GM21576 (cell line): Measurements from ENCODE around the gene BTBD16.

Experiments used
- ATAC-seq: cut with Tn5 transposase; IDR thresholded peaks from one replicate; pipeline ENCODE4 v1.9.1; 2021; ENCODE audit warnings: mild to moderate bottlenecking, moderate library complexity; ENCODE audit not compliant: unreplicated experiment

BTBD16 gene

DNA sequence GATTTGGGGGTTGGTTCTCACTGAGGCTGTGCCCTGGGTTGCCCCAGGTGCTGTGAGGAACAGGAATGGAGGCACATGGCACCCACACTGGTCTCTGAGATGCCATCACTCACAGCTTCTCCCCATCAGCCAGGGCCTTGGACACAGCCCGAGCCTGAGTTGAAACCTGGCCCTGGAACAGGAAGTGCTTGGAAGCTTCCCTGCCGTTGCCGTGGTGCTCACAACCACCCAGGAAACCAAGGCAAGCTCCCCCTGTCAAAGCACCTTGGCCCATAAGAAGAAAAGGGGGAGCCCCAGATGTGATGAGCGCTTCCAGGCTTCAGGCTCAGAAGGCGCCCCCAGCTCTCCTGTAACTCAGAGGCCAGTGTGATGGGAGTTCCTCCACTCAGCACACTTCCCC lies at the start of gene BTBD16:
TSS of gene BTBD16 (plus strand) at position 221 of the 400 bp plus-strand sequence. CDS start 3,786 bp downstream, outside the sequence.
- no peak for ATAC-seq

DNA sequence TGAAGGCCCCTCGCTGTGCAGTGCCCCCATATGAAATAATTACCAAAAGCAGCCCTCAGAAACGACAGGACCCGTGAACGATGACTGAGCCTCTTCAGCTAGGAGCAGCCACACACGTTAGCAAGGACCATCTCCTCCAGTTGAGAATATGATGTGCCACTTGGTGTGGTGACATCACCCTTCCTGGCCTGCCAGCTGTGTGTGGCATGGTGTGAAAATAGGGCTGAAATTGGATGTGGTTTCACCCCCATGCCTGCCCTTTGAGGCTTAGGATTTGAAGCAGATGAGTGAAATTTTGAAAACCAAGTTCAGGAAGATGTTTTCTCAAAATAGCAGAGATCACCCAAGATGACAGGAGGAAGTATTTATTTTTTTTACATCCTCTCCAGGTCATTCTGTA lies 49.1 kb upstream of the BTBD16 start:
- ATAC-seq: no peak

DNA sequence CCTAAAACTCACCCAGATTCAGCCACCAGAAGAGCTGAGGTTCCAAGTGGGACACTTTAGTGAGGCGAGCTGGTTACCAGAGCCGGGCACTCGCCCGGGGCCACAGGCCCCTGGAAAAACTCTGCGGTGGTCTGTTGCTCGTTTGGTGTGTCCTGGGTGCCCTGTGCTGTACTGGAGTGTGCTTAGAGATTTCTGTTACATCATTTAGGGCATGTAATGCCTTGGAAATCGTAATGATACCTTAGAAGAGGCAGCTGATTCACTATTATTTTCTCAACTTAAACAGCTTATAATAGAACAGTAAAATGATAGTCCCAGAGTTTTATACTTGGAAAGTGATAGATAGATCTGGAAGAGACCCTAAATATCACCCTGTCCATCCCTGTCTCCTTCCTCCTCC lies 48.5 kb upstream of the BTBD16 start:
- ATAC-seq: no peak

DNA sequence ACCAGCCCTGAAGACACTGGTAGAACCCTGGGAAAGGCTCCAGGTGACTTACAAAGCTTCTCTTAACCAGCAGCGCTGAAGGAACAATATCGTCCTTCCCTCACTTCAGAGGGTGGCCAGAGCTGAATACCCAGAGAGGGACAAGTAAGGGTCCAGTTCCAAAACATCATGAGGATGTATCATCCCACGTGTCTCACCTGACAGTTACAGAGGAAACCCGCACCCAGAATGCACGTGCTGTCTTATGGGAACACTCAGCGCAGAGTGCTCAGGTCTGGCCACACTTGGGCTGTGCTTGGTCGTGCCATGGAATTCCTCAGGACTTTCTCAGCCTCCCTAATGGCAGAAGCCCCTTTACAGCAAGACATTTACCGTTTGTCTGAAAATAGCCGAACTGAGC lies 46.9 kb upstream of the BTBD16 start:
- ATAC-seq: no peak

DNA sequence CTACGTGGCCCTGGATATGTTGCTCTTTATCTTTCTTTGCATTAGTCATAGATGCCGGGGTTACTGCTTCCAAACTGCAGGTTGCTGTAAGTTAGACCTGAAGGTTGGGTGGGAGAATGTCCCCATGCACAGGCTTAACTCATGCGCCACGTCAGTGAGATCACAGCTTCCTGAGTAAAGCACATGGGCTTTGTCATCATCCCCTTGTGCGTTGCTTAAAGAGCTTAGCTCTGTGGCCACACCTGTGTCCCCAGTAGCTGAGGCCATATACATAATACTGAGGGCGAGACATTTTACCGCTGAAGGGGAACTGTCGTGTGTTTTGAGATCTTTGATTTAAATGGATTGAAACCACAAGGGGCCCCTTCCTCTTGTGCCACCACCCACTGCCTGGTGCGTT lies 45.8 kb upstream of the BTBD16 start:
- no peak for ATAC-seq

DNA sequence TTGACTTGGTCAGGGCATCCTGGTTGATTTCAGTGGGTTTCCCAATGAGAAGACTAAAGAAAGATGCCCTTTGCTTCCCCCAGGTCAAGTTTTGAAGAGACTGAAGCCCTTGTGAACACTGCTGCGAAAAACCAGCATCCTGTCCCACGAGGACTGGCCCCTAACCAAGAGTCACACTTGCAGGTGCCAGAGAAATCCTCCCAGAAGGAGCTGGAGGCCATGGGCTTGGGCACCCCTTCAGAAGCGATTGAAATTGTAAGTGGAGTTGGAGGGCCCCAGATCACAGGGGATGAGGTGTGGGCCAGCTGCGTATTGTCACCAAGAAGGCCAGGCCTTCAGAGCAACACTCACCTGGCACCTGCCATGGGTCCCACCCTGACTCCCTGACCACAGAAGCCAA lies 43.3 kb upstream of the BTBD16 start:
- no peak for ATAC-seq

DNA sequence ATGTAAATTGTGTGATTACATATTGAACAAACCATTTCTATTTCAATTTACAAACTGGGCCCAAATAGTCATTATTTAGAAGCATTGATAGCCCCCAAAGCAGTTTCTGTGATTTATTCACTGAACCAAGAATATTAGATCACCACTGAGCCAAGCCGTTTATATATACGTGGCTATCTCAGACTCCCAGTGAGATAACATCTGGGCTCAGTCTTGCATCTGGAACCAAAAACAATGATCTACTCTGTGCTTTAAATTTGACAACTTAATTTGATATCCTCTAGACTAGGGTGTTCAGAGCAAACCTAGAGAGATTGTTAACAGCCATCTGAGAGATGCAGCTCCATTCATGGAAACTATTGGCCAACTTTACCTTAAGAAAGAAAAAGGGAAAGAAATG lies 41.4 kb upstream of the BTBD16 start:
- ATAC-seq: no peak

DNA sequence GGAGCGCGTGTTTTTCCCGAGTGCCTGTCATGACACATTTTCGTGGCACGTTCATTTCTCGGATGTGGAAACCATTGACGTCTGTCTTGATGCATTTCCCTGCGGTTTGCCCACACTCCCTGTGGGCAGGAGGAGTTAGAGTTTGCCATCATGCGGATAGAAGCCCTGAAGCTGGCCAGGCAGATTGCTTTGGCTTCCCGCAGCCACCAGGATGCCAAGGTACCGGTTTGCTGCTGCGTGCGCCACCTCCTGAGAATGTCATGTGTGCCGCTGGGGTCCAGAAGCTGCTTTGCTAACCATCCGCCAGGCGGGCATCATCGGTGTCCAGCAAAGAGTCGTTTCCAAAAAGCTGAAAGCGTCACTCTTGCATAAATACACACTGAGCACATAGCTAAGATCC lies 40.9 kb upstream of the BTBD16 start:
- no peak for ATAC-seq

DNA sequence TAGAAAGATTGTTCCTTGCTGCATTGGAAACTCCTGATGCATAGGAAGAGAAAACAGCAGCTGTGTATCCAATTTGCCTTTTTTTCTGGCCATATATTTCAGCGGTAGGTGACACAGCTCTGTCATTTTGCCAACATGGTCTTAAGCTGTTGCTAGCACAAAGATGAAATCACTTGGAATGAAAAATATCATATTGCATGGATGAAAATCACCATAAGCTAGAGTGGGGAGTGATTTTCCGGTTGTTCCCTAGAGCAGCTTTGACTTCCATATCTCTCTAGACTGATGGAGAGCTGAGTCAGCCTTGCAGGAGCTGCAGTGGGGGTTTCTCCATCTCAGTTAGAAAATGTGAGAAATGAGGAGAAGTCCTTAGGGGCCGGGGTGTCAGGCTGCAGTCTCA lies 38.3 kb upstream of the BTBD16 start:
- no peak for ATAC-seq

DNA sequence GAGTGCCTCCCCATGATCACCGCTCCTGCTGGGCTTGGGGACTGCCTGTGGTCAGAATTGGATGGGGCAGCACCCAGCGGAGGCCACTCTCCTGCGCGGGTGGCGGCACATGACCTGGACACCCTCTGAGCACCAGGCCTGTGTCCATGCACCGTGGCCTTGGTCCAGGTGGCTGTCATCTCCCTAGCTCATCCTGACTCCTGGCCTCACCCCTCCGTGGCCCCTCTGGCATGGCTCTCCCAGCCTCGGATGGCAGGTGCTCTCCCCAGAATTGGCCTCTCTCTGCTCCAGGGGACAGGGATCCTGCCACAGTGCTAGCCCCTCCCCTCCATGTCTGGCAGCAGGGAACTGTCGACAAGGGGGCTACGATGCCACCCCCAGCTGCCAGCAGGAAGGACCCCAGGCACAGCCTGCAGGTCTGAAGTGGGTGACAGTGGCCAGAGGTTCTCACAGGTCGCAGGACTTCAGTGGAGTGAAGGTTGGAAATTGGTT lies 37.2 kb upstream of the BTBD16 start:
- ATAC-seq: no peak

DNA sequence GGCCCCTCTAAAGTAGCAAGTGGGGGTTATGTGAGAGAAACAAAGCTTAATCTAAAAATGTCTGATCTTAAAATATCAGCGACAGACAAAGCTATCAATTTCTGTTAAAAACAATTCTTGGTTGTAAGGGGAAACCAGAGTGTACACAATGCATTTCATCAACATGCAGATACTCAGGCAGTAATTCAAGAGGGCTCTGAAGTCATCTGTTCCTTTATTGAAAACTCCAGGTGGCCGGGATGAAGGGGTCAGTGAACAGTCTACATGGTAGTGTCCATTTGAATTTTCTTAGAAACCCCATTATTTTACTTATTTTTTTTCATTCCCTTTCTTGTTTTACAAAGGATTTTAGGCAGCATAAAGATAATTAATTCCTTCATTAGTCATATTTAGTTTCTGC lies 36.7 kb upstream of the BTBD16 start:
- ATAC-seq: no peak

DNA sequence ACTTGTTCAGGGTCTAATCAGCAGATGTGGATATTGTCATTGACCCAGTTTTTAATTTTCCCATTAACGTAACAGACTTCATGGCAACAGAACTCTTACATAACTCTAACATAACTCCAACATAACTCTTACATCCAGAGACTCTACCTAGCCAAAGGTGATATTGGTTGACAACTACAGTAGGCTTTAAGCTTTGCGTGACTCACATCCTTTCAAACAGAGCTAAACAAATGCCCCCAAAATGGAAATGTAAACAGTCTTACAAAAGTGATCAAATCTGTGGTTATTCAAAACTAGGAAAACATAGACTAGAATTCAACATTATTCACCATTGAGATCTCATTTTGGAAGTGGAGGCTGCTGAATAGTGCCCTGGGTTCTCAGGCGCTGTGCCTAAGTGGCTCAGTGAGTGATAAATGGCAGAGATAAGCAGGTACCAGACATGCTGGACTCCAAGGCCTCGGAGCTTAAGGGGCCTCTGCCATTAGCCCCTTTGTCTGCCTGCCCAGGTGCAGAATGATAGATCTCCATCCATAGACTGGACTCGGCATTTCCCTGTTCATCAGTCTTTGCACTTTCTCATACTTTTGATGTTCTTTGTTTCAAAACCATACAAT lies 34.3 kb upstream of the BTBD16 start:
- ATAC-seq: no peak

DNA sequence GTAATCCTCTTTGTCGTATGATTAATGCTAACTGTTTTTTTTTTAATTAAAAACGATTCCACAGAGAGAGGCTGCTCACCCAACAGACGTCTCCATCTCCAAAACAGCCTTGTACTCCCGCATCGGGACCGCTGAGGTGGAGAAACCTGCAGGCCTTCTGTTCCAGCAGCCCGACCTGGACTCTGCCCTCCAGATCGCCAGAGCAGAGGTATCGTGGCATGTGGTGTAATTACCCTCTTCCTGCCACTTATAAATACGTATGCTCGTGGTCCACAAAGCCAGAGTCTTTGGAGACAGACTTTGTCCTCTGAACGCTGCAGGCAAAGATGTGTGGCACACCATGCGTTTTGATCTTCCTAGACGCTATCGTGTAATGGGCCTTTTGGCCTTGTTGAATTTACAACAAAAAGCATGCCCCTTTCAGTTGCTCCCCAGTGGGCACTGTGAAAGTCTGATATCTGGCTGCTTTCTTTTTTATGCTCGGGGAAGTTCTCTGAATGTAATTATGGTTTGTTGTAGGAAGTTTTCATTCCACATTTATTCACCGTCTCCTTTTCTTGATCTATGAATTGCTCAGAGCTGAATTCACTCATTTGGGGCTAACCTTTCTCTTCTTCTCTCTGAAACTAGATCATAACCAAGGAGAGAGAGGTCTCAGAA lies 33.6 kb upstream of the BTBD16 start:
- no peak for ATAC-seq

DNA sequence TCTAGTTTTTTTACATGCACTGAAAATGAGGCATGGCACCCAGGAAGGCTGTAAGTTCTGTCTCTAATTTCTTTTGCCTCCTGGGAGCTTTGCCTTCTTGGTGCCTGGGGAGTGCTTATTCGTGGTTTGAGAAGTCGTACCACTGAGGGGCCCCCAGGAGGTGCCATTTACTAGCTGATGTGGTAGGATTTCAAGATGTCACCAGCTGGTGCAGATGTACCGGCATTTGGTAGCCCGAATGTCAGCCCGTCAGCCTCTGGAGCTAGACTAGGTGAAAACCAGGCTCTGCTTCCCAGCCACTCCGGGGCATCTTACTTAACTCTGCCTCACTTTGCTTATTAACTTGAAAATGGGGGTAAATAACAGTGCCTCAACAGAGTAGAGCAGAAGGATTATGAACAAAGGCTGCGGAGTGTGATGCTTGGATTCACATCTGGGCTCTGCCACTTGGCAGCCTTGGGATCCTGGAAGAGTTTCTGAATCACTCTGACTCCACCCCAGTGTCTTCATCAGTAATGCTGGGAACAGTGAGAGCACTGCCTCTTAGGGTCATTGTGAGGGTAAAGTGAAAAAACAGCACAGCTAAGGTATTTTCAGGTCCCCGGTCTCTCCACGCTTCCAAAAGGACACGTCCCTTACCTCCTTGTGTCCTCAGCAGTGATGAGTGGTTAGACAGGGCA lies 31.4 kb upstream of the BTBD16 start:
- ATAC-seq: no peak

DNA sequence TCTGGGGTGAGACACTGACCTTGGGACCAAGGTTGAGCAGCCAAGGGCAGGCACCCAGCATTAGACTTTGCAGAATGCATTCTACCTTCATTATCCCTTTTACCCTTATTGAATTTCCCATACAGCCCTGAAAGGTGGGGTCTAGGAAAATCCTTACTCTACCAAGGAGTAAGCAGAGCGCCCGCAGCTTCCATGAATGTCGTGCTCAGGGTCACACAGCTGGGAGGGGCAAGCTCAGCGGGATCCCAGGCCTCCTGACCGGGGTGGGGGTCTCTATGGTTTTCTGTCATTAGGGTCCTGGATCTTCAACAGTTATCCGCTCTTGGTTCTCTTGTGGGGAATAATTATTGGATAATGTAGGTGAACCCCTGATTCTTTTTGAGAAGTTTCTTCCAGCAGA lies 30.7 kb upstream of the BTBD16 start:
- no peak for ATAC-seq

DNA sequence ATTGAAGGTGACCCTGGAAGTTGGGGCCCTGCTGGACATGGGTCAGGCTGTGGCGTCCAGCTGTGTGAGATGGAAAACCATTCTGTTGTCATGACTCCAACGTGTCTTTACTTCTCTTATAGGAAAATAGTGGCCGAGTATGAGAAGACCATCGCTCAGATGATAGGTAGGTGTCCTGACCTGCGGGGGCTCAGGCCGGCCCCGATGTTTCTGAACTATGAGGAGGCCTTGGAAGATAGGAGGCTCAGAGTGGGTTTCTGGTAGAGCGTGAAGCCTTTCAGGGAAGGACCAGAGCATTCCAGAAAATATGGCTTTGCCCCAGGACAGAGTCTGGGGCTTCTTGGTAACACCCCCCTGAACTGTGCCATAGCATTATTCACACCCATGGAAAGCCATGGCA lies 29.3 kb upstream of the BTBD16 start:
- ATAC-seq: no peak

DNA sequence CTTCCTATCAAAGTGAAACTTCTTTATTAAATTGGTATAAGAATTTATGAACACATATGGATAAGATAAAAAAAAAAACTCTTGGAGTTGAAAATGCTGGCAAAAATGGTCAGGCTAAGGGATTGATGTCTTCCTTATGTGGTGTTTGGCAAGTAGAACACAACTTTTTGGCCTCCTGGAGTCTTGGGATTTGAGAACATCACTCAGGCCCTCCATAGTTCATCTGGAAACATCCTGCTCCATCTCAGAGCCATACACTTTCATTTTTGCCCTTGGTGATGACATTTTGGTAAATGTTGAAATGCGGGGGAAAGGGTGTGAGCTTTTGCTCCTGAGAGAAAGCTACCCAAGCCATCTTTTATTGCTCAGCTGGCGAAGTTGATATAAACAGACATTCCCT lies 27.5 kb upstream of the BTBD16 start:
- ATAC-seq: no peak

DNA sequence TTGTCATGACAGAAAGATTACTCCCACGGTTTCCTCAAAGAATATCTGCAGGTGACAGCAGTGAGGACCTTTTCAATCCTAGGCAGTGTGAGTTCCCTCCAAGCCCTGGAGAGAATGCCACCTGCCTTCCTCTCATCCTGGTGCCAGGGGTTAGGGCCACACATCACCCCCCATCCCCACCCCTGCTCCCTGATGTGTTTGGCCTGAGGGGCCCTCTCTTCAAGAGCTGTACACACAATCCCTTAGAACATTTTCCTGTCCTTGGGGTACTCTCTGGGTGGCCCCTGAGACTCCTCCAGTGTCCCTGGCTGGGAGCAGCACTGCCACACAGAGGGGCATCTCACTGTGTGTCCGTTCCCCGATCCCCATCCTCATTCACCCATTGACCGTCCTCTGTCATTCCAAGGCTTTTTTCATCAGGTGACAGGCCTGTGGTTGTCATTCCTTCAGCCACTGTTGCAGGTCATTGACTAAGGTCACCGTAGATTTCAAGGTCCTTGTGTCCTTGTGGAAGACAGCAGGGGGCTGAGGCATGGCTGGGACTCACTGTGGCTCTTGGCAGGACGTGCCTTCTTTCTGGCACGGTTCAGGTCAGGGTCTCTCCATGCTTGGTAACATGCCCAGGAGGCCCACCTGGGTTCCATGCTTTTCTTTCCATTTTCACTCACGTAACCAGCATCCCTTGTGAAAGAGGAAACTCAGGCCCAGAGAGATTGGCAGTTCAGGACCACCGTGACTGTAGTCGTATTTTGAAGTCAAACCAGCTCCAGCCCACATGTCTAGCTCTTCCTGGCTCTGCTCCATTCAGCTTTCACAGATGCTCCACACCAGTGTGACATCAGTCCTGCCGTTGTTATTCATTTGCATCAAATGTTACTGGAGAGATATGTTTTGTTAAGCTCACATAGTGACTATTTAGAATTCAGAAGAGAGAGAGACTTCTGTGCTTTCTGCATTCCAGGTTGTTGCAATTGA lies 26.8 kb upstream of the BTBD16 start:
- no peak for ATAC-seq

DNA sequence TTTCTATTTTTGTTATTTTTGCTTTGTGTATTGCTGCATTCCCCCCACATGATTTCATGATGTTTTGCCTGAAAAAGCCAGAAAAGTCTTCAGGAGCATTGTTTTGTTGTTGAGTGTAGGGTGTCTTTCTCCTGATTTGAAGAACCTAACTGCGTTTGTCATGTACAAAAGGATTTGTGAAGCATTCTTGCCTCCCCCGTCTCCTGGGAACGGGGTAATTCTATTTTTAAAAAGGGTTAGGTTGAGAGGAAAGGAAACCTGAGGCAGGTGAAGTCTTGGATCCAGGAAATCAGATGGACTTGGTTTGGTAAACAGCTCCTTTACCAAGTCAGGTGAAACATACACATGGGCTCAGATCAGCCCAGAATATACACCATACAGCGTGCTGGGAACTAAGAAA lies 26.0 kb upstream of the BTBD16 start:
- ATAC-seq: no peak

DNA sequence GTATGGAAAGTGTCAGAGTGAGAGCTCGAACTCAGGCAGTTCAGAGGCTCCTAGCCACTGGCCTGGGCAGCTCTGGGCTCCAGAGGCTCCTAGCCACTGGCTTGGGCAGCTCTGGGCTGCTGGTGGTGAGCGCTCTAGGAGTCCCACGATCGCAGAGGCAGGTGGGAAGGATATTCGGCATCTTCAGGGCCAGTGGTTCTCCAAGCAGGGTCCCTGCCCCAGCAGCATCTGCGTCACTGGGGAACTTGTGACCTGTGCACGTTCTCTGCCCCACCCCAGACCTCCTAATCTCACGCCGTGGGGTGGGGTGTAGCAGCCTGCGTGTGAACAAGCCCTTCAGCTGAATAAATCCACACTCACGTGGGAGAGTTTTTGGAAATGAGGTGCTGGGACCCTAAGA lies 25.2 kb upstream of the BTBD16 start:
- no peak for ATAC-seq
